Measurements from ENCODE around the gene MSI2. TPM values are rescaled to one million over a fixed set of nuclear protein-coding genes. Genes with fewer than 3 reads are reported as not detected.

Gene MSI2
- polyA plus RNA-seq, 1 of the 3 experiments (the other 2 are of a cell fraction) = 24.1 TPM

GRCh38 chr17:57228911-57229310 is 27.4 kb upstream of the MSI2 start:
- no peak for DNase-seq
- no peaks in the 10 kb centered on the region for H3K9me2 ChIP-seq
- no peaks in the 10 kb centered on the region for H3F3A ChIP-seq (replicated peaks; ENCODE audit: insufficient read depth)
- POLR2A ChIA-PET = no interaction called here
- H4K20me1 ChIP-seq (ENCODE audit: insufficient read depth) = no peaks in the 10 kb centered on the region
- no peak overlapping the region for H3K9ac ChIP-seq
- H3K79me2 ChIP-seq (ENCODE audit: insufficient read depth) = no peaks in the 10 kb centered on the region
- no peak overlapping the region for H3K27ac ChIP-seq (ENCODE audit: low read depth in 2 of 2, low read length in 1 of 2)
- no peak overlapping the region for H2AFZ ChIP-seq (ENCODE audit: low read depth)
- no peaks in the 10 kb centered on the region for H3K4me1 ChIP-seq (ENCODE audit: control insufficient read depth in 1 of 2, insufficient read depth in 2 of 2, low read depth in 1 of 2, low read length in 1 of 2)
- H3K36me3 ChIP-seq (replicated peaks in 1 of 2; ENCODE audit: control insufficient read depth in 1 of 2, insufficient read depth in 2 of 2, low read length in 1 of 2) = no peaks in the 10 kb centered on the region
- H3K4me2 ChIP-seq = no peak overlapping the region
- CTCF ChIA-PET = interaction anchor here (0.6 to 1.5 kb wide), 2 partner anchors 14 to 59 kb away, joined by 4 to 7 read pairs; no protein-coding TSS in a partner anchor
- no peaks in the 10 kb centered on the region for H3K27me3 ChIP-seq (ENCODE audit: insufficient read depth)
- TF ChIP-seq ELF1 (IDR thresholded peaks at IDR 0.05) (no peak), PBX3 (IDR thresholded peaks at IDR 0.05) (no peak), FOXM1 (IDR thresholded peaks at IDR 0.05; ENCODE audit: low read depth) (no peak), MAX (IDR thresholded peaks at IDR 0.05; ENCODE audit: low read depth) (no peak), MEF2A (IDR thresholded peaks at IDR 0.05; ENCODE audit: borderline replicate concordance, low read depth) (no peak), FOSL2 (IDR thresholded peaks at IDR 0.05; ENCODE audit: borderline replicate concordance, low read depth) (no peak), TAF1 (IDR thresholded peaks at IDR 0.05; ENCODE audit: borderline replicate concordance, low read depth, low read length) (no peak), GABPA (IDR thresholded peaks at IDR 0.05; ENCODE audit: low read depth) (no peak), SIN3A (IDR thresholded peaks at IDR 0.05; ENCODE audit: borderline replicate concordance, low read depth, low read length) (no peak), NRF1 (IDR thresholded peaks at IDR 0.05; ENCODE audit: low read depth, low read length) (no peak), JUND (IDR thresholded peaks at IDR 0.05) (no peak)
- TF ChIP-seq, protein P1, sequence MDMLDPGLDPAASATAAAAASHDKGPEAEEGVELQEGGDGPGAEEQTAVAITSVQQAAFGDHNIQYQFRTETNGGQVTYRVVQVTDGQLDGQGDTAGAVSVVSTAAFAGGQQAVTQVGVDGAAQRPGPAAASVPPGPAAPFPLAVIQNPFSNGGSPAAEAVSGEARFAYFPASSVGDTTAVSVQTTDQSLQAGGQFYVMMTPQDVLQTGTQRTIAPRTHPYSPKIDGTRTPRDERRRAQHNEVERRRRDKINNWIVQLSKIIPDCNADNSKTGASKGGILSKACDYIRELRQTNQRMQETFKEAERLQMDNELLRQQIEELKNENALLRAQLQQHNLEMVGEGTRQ (IDR thresholded peaks at IDR 0.05; ENCODE audit: borderline replicate concordance, low read depth, low read length) = no peak
- TF ChIP-seq, protein P2, sequence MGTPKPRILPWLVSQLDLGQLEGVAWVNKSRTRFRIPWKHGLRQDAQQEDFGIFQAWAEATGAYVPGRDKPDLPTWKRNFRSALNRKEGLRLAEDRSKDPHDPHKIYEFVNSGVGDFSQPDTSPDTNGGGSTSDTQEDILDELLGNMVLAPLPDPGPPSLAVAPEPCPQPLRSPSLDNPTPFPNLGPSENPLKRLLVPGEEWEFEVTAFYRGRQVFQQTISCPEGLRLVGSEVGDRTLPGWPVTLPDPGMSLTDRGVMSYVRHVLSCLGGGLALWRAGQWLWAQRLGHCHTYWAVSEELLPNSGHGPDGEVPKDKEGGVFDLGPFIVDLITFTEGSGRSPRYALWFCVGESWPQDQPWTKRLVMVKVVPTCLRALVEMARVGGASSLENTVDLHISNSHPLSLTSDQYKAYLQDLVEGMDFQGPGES (IDR thresholded peaks at IDR 0.05; ENCODE audit: low read depth, low read length) = no peak
- H3K9me3 ChIP-seq = 0 out of 2 replicates have a peak, but pooled peaks cover 6% of the 10 kb centered on the region
- H3K4me3 ChIP-seq (ENCODE audit: low read depth in 2 of 2, low read length in 1 of 2) = no peak overlapping the region
- WGBS (ENCODE audit: low lambda C conversion rate) = 60% methylated on average over 4 of the region's 4 CpGs

GRCh38 chr17:57234061-57234738 is 22.1 kb upstream of the MSI2 start:
- H3K4me2 ChIP-seq = no peak overlapping the region
- H3K4me3 ChIP-seq (ENCODE audit: low read depth in 2 of 2, low read length in 1 of 2) = no peak overlapping the region
- no peaks in the 10 kb centered on the region for H3K4me1 ChIP-seq (ENCODE audit: control insufficient read depth in 1 of 2, insufficient read depth in 2 of 2, low read depth in 1 of 2, low read length in 1 of 2)
- 0 out of 2 replicates have a peak, but pooled peaks cover 9% of the 10 kb centered on the region for H3K27me3 ChIP-seq (ENCODE audit: insufficient read depth)
- H3K9me2 ChIP-seq = no peaks in the 10 kb centered on the region
- ChIA-PET POLR2A (no interaction called here), CTCF (interaction anchor here (2.2 kb wide), 1 partner anchor 9 kb away, joined by 7 read pairs; no protein-coding TSS in a partner anchor)
- no peak overlapping the region for H2AFZ ChIP-seq (ENCODE audit: low read depth)
- H3K9ac ChIP-seq = no peak overlapping the region
- no peak for DNase-seq
- no peaks in the 10 kb centered on the region for H4K20me1 ChIP-seq (ENCODE audit: insufficient read depth)
- H3F3A ChIP-seq (replicated peaks; ENCODE audit: insufficient read depth) = no peaks in the 10 kb centered on the region
- H3K79me2 ChIP-seq (ENCODE audit: insufficient read depth) = no peaks in the 10 kb centered on the region
- 79% methylated on average over 2 of the region's 2 CpGs for WGBS (ENCODE audit: low lambda C conversion rate)
- no peaks in the 10 kb centered on the region for H3K9me3 ChIP-seq
- no peak overlapping the region for H3K27ac ChIP-seq (ENCODE audit: low read depth in 2 of 2, low read length in 1 of 2)
- H3K36me3 ChIP-seq (replicated peaks in 1 of 2; ENCODE audit: control insufficient read depth in 1 of 2, insufficient read depth in 2 of 2, low read length in 1 of 2) = no peaks in the 10 kb centered on the region
- TF ChIP-seq FOSL2 (IDR thresholded peaks at IDR 0.05; ENCODE audit: borderline replicate concordance, low read depth) (no peak), POLR2AphosphoS5 (IDR thresholded peaks at IDR 0.05; ENCODE audit: low read depth, low read length) (no peak), ELF1 (IDR thresholded peaks at IDR 0.05) (no peak), GABPA (IDR thresholded peaks at IDR 0.05; ENCODE audit: low read depth) (no peak), EZH2phosphoT487 (IDR thresholded peaks at IDR 0.05; ENCODE audit: borderline replicate concordance, low read depth) (no peak), MAX (IDR thresholded peaks at IDR 0.05; ENCODE audit: low read depth) (no peak), RXRA (IDR thresholded peaks at IDR 0.05; ENCODE audit: borderline replicate concordance, low read depth) (no peak), TAF1 (IDR thresholded peaks at IDR 0.05; ENCODE audit: borderline replicate concordance, low read depth, low read length) (no peak), REST (IDR thresholded peaks at IDR 0.05; ENCODE audit: low read depth, low read length) (no peak)
